ENCODE measurements around the gene ABCC1. TPM values are rescaled to one million over a fixed set of nuclear protein-coding genes. Genes with fewer than 3 reads are reported as not detected.

Gene ABCC1
- total RNA-seq, 6 experiments from 2014 or later: 49.3 to 63.6 (median 57.1) TPM

DNA sequence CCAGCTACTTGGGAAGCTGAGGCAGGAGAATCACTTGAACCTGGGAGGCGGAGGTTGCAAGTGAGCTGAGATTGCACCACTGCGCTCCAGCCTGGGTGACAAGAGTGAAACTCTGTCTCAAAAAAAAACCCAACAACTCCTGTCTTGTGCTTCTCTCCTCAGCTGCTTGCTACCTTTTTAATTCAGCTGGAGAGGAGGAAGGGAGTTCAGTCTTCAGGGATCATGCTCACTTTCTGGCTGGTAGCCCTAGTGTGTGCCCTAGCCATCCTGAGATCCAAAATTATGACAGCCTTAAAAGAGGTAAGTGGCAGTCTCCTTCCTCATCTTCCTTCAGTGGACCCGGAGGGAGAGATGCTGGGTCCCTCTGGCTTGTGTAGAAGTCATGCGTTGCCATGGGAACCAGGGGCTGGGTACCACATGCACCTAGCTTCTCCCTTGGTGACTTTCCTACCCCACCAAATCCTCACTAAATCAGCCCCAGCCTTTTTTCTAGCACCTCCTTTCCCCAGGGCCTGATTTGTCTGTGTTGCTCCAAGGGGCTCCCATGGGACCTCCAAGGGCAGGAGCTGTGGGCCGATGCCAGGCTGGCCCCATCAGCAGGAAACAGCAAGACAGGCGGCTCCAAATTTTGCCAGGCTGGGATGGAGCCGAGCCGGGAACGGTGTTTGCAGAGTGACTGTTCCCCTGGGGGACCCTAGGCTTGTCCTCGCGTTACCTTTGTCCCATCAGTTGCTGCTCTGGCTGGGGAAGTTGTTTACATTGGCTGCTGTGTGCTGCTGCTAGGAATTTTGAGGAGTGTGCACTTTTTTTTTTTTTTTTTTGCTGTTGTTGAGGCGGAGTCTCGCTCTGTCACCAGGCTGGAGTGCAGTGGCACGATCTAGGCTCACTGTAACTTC, 65.2 kb downstream of the ABCC1 start:
- peaks cover 60% of the 10 kb centered on the region for H3K36me3 Mint-ChIP-seq (ENCODE audit: low read depth)
- no peak for DNase-seq
- peaks cover 41% of the 10 kb centered on the region for H3K4me1 Mint-ChIP-seq (ENCODE audit: low read depth)
- H3K27me3 Mint-ChIP-seq (ENCODE audit: insufficient read depth): peaks cover 2% of the 10 kb centered on the region
- peak overlapping the region; percentile 56; the same call in 1 of the 2 replicates for H3K27ac Mint-ChIP-seq
- TF ChIP-seq, protein P1, sequence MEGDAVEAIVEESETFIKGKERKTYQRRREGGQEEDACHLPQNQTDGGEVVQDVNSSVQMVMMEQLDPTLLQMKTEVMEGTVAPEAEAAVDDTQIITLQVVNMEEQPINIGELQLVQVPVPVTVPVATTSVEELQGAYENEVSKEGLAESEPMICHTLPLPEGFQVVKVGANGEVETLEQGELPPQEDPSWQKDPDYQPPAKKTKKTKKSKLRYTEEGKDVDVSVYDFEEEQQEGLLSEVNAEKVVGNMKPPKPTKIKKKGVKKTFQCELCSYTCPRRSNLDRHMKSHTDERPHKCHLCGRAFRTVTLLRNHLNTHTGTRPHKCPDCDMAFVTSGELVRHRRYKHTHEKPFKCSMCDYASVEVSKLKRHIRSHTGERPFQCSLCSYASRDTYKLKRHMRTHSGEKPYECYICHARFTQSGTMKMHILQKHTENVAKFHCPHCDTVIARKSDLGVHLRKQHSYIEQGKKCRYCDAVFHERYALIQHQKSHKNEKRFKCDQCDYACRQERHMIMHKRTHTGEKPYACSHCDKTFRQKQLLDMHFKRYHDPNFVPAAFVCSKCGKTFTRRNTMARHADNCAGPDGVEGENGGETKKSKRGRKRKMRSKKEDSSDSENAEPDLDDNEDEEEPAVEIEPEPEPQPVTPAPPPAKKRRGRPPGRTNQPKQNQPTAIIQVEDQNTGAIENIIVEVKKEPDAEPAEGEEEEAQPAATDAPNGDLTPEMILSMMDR (IDR thresholded peaks at IDR 0.05): no peak
- H3K4me3 Mint-ChIP-seq: no peak overlapping the region
- H3K9me3 Mint-ChIP-seq: no peaks in the 10 kb centered on the region

DNA sequence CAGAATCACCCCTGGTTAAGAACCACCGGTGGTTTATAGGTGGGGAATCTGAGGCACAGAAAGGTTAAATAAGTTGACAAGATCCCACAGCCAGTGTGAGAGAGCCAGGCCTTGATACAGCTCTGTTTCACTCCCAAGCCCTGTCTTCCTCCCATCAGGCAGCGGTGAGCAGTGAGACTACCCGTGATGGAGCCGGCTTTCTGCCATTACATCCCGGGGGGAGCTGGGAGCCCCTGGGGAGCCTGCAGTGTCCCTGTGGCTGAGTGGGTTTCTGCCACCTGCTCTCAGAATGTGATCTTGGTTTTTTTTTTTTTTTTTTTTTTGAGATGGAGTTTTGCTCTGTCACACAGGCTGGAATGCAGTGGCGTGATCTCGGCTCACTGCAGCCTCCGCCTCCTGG, 66.4 kb downstream of the ABCC1 start:
- peaks cover 2% of the 10 kb centered on the region for H3K27me3 Mint-ChIP-seq (ENCODE audit: insufficient read depth)
- TF ChIP-seq, protein P1 (IDR thresholded peaks at IDR 0.05): no peak
- no peak overlapping the region for H3K4me3 Mint-ChIP-seq
- no peak overlapping the region for H3K27ac Mint-ChIP-seq
- H3K4me1 Mint-ChIP-seq (ENCODE audit: low read depth): peaks cover 53% of the 10 kb centered on the region
- H3K36me3 Mint-ChIP-seq (ENCODE audit: low read depth): peaks cover 60% of the 10 kb centered on the region
- no peaks in the 10 kb centered on the region for H3K9me3 Mint-ChIP-seq
- DNase-seq: no peak

DNA sequence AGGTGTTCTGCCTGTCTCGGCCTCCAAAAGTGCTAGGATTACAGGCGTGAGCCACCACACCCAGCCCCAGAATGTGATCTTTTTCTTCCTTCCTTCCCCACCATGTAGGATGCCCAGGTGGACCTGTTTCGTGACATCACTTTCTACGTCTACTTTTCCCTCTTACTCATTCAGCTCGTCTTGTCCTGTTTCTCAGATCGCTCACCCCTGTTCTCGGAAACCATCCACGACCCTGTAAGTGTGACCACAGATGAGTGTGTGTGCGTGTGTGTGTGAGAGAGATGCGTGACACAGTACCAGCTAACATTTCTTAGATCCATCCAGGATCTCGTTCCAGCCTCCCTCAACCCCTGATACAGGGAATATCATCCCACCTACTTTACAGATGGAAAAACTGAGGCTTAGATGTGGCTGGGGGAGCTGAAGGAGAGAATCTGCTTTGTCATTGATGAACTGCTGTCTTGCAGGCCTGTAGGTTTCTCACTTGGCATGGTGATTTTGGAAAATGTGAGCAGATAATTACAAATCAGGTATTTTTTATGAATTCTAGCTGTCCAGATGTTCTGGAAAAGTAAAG, 67.1 kb downstream of the ABCC1 start:
- Mint-ChIP-seq H3K9me3 (no peaks in the 10 kb centered on the region), H3K27me3 (ENCODE audit: insufficient read depth) (peaks cover 2% of the 10 kb centered on the region), H3K36me3 (ENCODE audit: low read depth) (peaks cover 63% of the 10 kb centered on the region), H3K4me1 (ENCODE audit: low read depth) (peaks cover 60% of the 10 kb centered on the region), H3K27ac (no peak overlapping the region; the same call in none of the 2 replicates), H3K4me3 (no peak overlapping the region; the same call in 1 of the 2 replicates)
- no peak for DNase-seq
- TF ChIP-seq, protein P1 (IDR thresholded peaks at IDR 0.05): no peak

DNA sequence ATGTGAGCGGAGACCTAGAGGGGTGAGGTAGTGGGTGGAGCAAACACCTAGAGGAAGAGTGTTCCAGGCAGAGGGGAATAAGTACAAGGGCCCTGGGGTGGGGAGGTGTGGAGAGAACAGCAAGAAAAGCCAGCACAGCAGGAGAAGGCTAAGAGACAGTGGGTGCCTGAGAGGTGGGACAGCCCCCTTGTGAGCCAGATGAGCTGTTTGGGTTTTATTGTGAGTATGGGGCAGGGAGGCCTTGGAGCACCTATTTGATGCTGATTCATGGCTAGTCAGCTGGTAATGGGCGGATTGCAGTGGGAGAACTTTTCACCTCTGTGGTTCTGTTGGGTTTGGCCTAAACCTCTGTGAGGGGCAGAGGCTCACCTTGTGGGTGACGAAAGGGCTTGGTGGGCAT, 68.4 kb downstream of the ABCC1 start:
- no peaks in the 10 kb centered on the region for H3K9me3 Mint-ChIP-seq
- H3K4me3 Mint-ChIP-seq: peak overlapping the region; percentile 41; the same call in 1 of the 2 replicates
- peaks cover 73% of the 10 kb centered on the region for H3K4me1 Mint-ChIP-seq (ENCODE audit: low read depth)
- peaks cover 2% of the 10 kb centered on the region for H3K27me3 Mint-ChIP-seq (ENCODE audit: insufficient read depth)
- H3K36me3 Mint-ChIP-seq (ENCODE audit: low read depth): peaks cover 68% of the 10 kb centered on the region
- H3K27ac Mint-ChIP-seq: peak overlapping the region; percentile 94
- no peak for DNase-seq
- TF ChIP-seq, protein P1 (IDR thresholded peaks at IDR 0.05): no peak

- Mint-ChIP-seq H3K9me3 (no peaks in the 10 kb centered on the region), H3K27ac (peak overlapping the region; percentile 94), H3K4me3 (no peak overlapping the region), H3K27me3 (ENCODE audit: insufficient read depth) (peaks cover under 1% of the 10 kb centered on the region), H3K36me3 (ENCODE audit: low read depth) (peaks cover 71% of the 10 kb centered on the region), H3K4me1 (ENCODE audit: low read depth) (peaks cover 78% of the 10 kb centered on the region)
- DNase-seq: no peak
- TF ChIP-seq, protein P1 (IDR thresholded peaks at IDR 0.05): no peak
Observed at GRCh38 chr16:16018705-16019104, 69.3 kb downstream of the ABCC1 start.
